Astrocyte of the spinal cord (primary cell): ENCODE data around the gene ACOD1.

Experiments used
- DNase-seq: peaks from one replicate; pipeline ENCODE4 v3.0.0; 2011; ENCODE audit warnings: low read depth, low spot score
- H3K4me3 ChIP-seq: 2 replicates; pipeline ENCODE4 v1.5.1; 2011; ENCODE audit warnings: low read depth, mild to moderate bottlenecking, low read length, moderate library complexity
- in situ Hi-C: cut with HindIII; loops from 2 replicates; pipeline ENCODE4 v1.10.0; 2017; ENCODE audit warnings: low sequenced_read_pairs
- TF ChIP-seq, protein P1 (sequence below): IDR thresholded peaks from 2 replicates; pipeline ENCODE4 v1.5.1; 2012; ENCODE audit warnings: low read depth, mild to moderate bottlenecking, low read length, inconsistent platforms

Gene ACOD1

DNA sequence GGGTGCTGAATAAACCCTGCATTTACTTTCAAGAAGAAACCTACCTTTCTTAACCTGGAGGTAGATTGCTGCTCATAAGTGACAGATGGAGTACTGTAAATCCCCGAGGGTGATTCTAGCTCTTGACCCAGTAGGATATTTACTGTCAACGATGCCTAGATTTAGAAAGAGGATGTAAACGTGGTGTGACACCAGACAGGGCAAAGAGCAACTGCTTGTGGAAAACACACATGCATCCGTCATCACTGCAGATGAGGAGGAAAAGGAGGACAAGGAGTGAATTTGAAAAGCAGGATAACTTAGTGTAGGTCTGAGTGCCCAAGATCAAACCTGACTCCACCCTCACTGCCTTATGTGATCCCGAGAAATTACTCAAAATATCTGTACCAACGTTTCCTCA lies 33.8 kb downstream of the ACOD1 start:
- no peak overlapping the region for H3K4me3 ChIP-seq
- DNase-seq: no peak
- TF ChIP-seq, protein P1, sequence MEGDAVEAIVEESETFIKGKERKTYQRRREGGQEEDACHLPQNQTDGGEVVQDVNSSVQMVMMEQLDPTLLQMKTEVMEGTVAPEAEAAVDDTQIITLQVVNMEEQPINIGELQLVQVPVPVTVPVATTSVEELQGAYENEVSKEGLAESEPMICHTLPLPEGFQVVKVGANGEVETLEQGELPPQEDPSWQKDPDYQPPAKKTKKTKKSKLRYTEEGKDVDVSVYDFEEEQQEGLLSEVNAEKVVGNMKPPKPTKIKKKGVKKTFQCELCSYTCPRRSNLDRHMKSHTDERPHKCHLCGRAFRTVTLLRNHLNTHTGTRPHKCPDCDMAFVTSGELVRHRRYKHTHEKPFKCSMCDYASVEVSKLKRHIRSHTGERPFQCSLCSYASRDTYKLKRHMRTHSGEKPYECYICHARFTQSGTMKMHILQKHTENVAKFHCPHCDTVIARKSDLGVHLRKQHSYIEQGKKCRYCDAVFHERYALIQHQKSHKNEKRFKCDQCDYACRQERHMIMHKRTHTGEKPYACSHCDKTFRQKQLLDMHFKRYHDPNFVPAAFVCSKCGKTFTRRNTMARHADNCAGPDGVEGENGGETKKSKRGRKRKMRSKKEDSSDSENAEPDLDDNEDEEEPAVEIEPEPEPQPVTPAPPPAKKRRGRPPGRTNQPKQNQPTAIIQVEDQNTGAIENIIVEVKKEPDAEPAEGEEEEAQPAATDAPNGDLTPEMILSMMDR: no peak
- in situ Hi-C loops: no loop called here

DNA sequence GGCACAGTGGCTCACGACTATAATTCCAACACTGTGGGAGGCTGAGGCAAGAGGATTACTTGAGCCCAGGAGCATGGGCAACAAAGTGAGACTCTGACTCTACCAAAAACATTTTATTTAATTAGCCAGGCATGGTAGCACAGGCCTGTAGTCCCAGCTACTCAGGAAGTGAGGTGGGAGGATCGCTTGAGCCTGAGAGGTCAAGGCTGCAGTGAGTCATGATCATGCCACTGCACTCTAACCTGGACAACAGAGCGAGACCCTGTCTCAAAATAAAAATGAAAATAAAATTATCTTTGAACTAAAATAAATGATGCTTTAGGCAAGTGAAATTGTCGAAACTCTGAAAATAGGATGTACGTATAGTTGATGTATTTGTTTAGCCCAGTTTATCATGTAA lies 35.4 kb downstream of the ACOD1 start:
- in situ Hi-C loops: no loop called here
- no peak overlapping the region for H3K4me3 ChIP-seq
- TF ChIP-seq, protein P1: no peak
- no peak for DNase-seq

DNA sequence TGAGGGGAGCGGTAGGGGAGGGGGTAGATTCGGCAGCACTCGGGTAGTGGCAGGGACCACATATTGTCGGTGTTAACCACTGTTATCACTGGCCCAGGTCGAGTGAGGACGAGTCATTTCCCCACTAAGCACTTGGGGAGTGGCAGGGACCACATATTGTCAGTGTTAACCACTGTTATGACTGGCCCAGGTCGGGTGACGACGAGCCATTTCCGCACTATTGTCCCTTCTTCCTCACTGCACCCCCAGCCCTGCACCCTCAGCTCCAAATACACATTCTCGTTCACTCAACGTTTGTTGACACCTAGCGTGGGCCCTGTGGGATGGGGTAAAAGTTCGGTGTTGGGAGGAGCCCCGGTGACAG lies 43.1 kb downstream of the ACOD1 start:
- TF ChIP-seq, protein P1: no peak
- in situ Hi-C loops: no loop called here
- no peak for DNase-seq
- H3K4me3 ChIP-seq: peak overlapping the region; percentile 84

DNA sequence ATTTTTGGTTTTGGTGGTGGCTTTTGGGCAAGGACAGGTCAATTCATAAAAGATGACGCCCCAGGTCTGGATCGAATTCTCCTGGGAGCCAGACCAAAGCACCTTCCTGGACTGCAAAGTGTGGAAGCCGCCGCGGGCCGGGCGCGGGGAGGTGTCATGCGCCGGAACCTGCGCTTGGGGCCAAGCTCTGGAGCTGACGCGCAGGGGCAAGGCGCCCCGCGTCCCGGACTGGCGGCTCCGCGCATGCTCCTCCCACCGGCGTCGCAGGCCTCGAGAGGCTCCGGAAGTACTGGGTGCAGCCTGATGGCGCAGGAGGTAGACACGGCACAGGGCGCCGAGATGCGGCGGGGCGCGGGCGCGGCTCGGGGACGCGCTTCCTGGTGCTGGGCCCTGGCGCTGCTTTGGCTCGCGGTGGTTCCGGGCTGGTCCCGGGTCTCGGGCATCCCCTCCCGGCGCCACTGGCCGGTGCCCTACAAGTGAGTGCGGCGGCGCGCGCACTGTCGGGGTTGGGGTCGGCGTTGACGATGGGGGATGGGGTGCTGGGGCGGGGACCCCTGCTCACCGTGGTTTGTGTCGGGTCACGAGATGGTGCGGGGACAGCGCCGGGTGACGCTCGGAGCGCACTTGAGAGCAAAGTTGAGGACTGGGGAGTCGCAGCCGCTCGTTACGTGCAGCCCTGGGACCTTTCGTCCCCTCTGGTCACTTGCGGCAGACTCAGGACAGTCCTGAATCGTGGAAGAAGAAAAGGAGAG lies 43.7 kb downstream of the ACOD1 start, which contains the start of gene CLN5:
Gene CLN5, plus strand, starts transcription at position 286 of the 752 bp plus-strand sequence. Its CDS starts 18 bp downstream, at position 304.
- in situ Hi-C loops: no loop called here
- DNase-seq: peak; percentile 93
- TF ChIP-seq, protein P1: no peak
- H3K4me3 ChIP-seq: peak within 1 kb of the TSS; percentile 84

DNA sequence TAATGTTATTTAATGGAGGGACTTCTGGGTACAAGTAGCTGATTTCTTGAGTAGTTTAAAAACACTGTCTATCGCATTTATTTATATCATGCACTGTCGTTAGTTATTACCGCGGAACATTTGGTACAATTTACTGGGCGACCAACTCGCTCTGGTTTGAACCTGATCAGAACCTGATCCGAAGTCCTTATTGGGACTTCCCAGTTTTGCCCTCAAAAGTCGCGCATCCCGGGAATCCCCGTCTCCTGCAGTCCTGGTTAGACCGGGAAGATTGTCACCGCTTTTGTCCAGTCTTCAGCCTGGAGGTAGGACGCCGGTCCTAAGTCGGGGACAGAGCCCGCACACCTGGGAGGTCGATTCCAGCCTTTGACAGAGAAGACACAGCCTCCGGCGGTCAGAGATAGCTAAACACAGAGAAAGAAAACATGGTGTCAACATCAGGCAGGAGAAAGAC lies 44.3 kb downstream of the ACOD1 start:
- H3K4me3 ChIP-seq: peak overlapping the region; percentile 84
- in situ Hi-C loops: no loop called here
- DNase-seq: peak; percentile 20
- TF ChIP-seq, protein P1: no peak

DNA sequence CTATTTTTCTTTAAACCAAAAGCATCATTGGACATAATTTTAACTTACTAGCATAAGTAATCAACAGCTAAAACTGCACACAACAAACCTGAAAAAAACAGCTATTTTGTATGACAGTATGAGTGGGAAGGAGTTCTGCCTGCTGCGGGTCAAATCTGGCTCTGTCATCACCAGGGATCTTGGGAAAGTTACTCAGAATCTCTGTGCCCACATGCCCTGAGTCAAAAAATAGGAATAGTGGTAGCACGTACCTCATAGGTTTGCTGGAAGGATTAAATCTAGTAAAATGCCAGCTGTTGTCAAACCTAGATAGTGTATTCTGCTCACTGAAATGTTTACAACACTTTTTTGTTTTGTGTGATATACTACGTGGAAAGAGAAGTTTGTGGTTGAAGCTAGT lies 44.7 kb downstream of the ACOD1 start:
- peak overlapping the region; percentile 84 for H3K4me3 ChIP-seq
- in situ Hi-C loops: no loop called here
- DNase-seq: peak; percentile 21
- TF ChIP-seq, protein P1: no peak
